ENCODE results near the gene KANK4.

Gene KANK4

GRCh38 chr1:62207187-62207586 lies 112.0 kb downstream of the KANK4 start:
- no peak for DNase-seq (ENCODE audit: low spot score)

DNA sequence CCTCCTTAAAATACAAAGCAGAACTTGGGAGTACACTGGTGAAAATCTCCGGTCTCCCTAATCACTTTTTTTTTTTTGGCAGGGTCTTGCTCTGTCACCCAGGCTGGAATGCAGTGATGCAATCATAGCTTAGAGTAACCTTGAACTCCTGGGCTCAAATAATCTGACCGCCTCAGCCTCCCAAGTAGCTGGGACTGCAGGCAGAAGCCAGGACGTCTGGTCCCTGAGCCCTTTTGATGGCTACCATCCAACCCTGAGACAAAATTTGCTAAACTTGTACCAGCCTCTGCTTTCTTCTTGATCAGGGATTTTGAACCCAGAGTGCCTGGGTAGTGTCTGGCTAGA lies 120.5 kb downstream of the KANK4 start:
- DNase-seq (ENCODE audit: low spot score), result no peak

- no peak for DNase-seq (ENCODE audit: low spot score)
Observed at GRCh38 chr1:62198069-62198780, 121.0 kb downstream of the KANK4 start.

- DNase-seq (ENCODE audit: low spot score), result no peak
Observed at GRCh38 chr1:62196086-62196690, 123.0 kb downstream of the KANK4 start.

- DNase-seq (ENCODE audit: low spot score), result no peak
Observed at GRCh38 chr1:62194651-62195544, 124.3 kb downstream of the KANK4 start, which contains the start of gene L1TD1. Gene L1TD1, plus strand, starts transcription at chr1:62194849. Its CDS starts 11,780 bp downstream, at chr1:62206629.

GRCh38 chr1:62188111-62188510 lies 131.1 kb downstream of the KANK4 start:
- DNase-seq (ENCODE audit: low spot score), result no peak

- no peak for DNase-seq (ENCODE audit: low spot score)
Observed at GRCh38 chr1:62187548-62187947, 131.7 kb downstream of the KANK4 start.

Data from AG08395 (cell line).